ENCODE measurements around the gene MYEOV. TPM values are rescaled to one million over a fixed set of nuclear protein-coding genes. Genes with fewer than 3 reads are reported as not detected.

The MYEOV gene
- polyA plus RNA-seq, 2 donors, result 18.3 to 32.2 TPM

GRCh38 chr11:69252490-69252837 is 41.5 kb upstream of the MYEOV start:
- 43 to 58% methylated on average over 9 of the region's 9 CpGs for WGBS, 2 donors

GRCh38 chr11:69253028-69253427 is 40.9 kb upstream of the MYEOV start:
- H3K4me1 ChIP-seq (ENCODE audit: control insufficient read depth in 2 of 2, insufficient read depth in 2 of 2, low read length in 1 of 2), result peaks cover 0 to 8% of the 10 kb centered on the region in 2 donors
- peak overlapping the region; percentile 89 to 93 for H3K27ac ChIP-seq (ENCODE audit: low read depth in 2 of 2, low read length in 1 of 2)
- no peak overlapping the region for H3K4me3 ChIP-seq (ENCODE audit: low read depth in 1 of 2, low read length in 2 of 2)
- H3K9me3 ChIP-seq (ENCODE audit: control insufficient read depth in 2 of 2, insufficient read depth in 1 of 2, low read depth in 1 of 2, low read length in 1 of 2), result peaks cover 5 to 14% of the 10 kb centered on the region in 2 donors
- no peaks in the 10 kb centered on the region for H3K27me3 ChIP-seq (ENCODE audit: control insufficient read depth in 1 of 2, insufficient read depth in 2 of 2, low read length in 2 of 2)
- H3K36me3 ChIP-seq (ENCODE audit: control insufficient read depth in 2 of 2, insufficient read depth in 2 of 2, low read length in 1 of 2), result no peaks in the 10 kb centered on the region

More at GRCh38 chr11:69252490-69252837, 41.5 kb upstream of the MYEOV start:
- peak overlapping the region; percentile 89 to 93 for H3K27ac ChIP-seq (ENCODE audit: low read depth in 2 of 2, low read length in 1 of 2)
- peaks cover 0 to 8% of the 10 kb centered on the region in 2 donors for H3K4me1 ChIP-seq (ENCODE audit: control insufficient read depth in 2 of 2, insufficient read depth in 2 of 2, low read length in 1 of 2)
- peaks cover 5 to 14% of the 10 kb centered on the region in 2 donors for H3K9me3 ChIP-seq (ENCODE audit: control insufficient read depth in 2 of 2, insufficient read depth in 1 of 2, low read depth in 1 of 2, low read length in 1 of 2)
- no peak overlapping the region for H3K4me3 ChIP-seq (ENCODE audit: low read depth in 1 of 2, low read length in 2 of 2)
- no peaks in the 10 kb centered on the region for H3K36me3 ChIP-seq (ENCODE audit: control insufficient read depth in 2 of 2, insufficient read depth in 2 of 2, low read length in 1 of 2)
- H3K27me3 ChIP-seq (ENCODE audit: control insufficient read depth in 1 of 2, insufficient read depth in 2 of 2, low read length in 2 of 2), result no peaks in the 10 kb centered on the region

GRCh38 chr11:69257134-69257533 is 36.8 kb upstream of the MYEOV start:
- Histone ChIP-seq H3K36me3 (ENCODE audit: control insufficient read depth in 2 of 2, insufficient read depth in 2 of 2, low read length in 1 of 2) (no peaks in the 10 kb centered on the region), H3K27ac (ENCODE audit: low read depth in 2 of 2, low read length in 1 of 2) (no peak overlapping the region)
- WGBS, 2 donors, result 81 to 82% methylated on average over 5 of the region's 5 CpGs

GRCh38 chr11:69257838-69258658 is 35.9 kb upstream of the MYEOV start:
- H3K4me3 ChIP-seq (ENCODE audit: low read depth in 1 of 2, low read length in 2 of 2), result no peak overlapping the region
- H3K9me3 ChIP-seq (ENCODE audit: control insufficient read depth in 2 of 2, insufficient read depth in 1 of 2, low read depth in 1 of 2, low read length in 1 of 2), result peaks cover 5 to 14% of the 10 kb centered on the region in 2 donors
- no peaks in the 10 kb centered on the region for H3K36me3 ChIP-seq (ENCODE audit: control insufficient read depth in 2 of 2, insufficient read depth in 2 of 2, low read length in 1 of 2)
- no peaks in the 10 kb centered on the region for H3K27me3 ChIP-seq (ENCODE audit: control insufficient read depth in 1 of 2, insufficient read depth in 2 of 2, low read length in 2 of 2)
- no peaks in the 10 kb centered on the region for H3K4me1 ChIP-seq (ENCODE audit: control insufficient read depth in 2 of 2, insufficient read depth in 2 of 2, low read length in 1 of 2)
- H3K27ac ChIP-seq (ENCODE audit: low read depth in 2 of 2, low read length in 1 of 2), result peak overlapping the region in 1 of 2 donors; percentile 43
- WGBS, 2 donors, result 77 to 84% methylated on average over 6 of the region's 6 CpGs

More at GRCh38 chr11:69257134-69257533, 36.8 kb upstream of the MYEOV start:
- Histone ChIP-seq H3K9me3 (ENCODE audit: control insufficient read depth in 2 of 2, insufficient read depth in 1 of 2, low read depth in 1 of 2, low read length in 1 of 2) (peaks cover 5 to 14% of the 10 kb centered on the region in 2 donors), H3K4me3 (ENCODE audit: low read depth in 1 of 2, low read length in 2 of 2) (no peak overlapping the region), H3K27me3 (ENCODE audit: control insufficient read depth in 1 of 2, insufficient read depth in 2 of 2, low read length in 2 of 2) (no peaks in the 10 kb centered on the region), H3K4me1 (ENCODE audit: control insufficient read depth in 2 of 2, insufficient read depth in 2 of 2, low read length in 1 of 2) (no peaks in the 10 kb centered on the region)

- Histone ChIP-seq H3K27me3 (ENCODE audit: control insufficient read depth in 1 of 2, insufficient read depth in 2 of 2, low read length in 2 of 2) (no peaks in the 10 kb centered on the region), H3K27ac (ENCODE audit: low read depth in 2 of 2, low read length in 1 of 2) (peak overlapping the region; percentile 70 to 77), H3K9me3 (ENCODE audit: control insufficient read depth in 2 of 2, insufficient read depth in 1 of 2, low read depth in 1 of 2, low read length in 1 of 2) (peaks cover 5 to 10% of the 10 kb centered on the region in 2 donors), H3K4me3 (ENCODE audit: low read depth in 1 of 2, low read length in 2 of 2) (no peak overlapping the region), H3K4me1 (ENCODE audit: control insufficient read depth in 2 of 2, insufficient read depth in 2 of 2, low read length in 1 of 2) (peaks cover 0 to 2% of the 10 kb centered on the region in 2 donors), H3K36me3 (ENCODE audit: control insufficient read depth in 2 of 2, insufficient read depth in 2 of 2, low read length in 1 of 2) (no peaks in the 10 kb centered on the region)
- 31 to 37% methylated on average over 2 of the region's 2 CpGs for WGBS, 2 donors
Observed at GRCh38 chr11:69259096-69259495, 34.9 kb upstream of the MYEOV start.

GRCh38 chr11:69260622-69261021 is 33.3 kb upstream of the MYEOV start:
- H3K27me3 ChIP-seq (ENCODE audit: control insufficient read depth in 1 of 2, insufficient read depth in 2 of 2, low read length in 2 of 2), result no peaks in the 10 kb centered on the region
- no peak overlapping the region for H3K27ac ChIP-seq (ENCODE audit: low read depth in 2 of 2, low read length in 1 of 2)
- no peak overlapping the region for H3K4me3 ChIP-seq (ENCODE audit: low read depth in 1 of 2, low read length in 2 of 2)
- H3K36me3 ChIP-seq (ENCODE audit: control insufficient read depth in 2 of 2, insufficient read depth in 2 of 2, low read length in 1 of 2), result no peaks in the 10 kb centered on the region
- H3K4me1 ChIP-seq (ENCODE audit: control insufficient read depth in 2 of 2, insufficient read depth in 2 of 2, low read length in 1 of 2), result peaks cover 0 to 2% of the 10 kb centered on the region in 2 donors
- no peaks in the 10 kb centered on the region for H3K9me3 ChIP-seq (ENCODE audit: control insufficient read depth in 2 of 2, insufficient read depth in 1 of 2, low read depth in 1 of 2, low read length in 1 of 2)

GRCh38 chr11:69261116-69261515 is 32.8 kb upstream of the MYEOV start:
- no peaks in the 10 kb centered on the region for H3K27me3 ChIP-seq (ENCODE audit: control insufficient read depth in 1 of 2, insufficient read depth in 2 of 2, low read length in 2 of 2)
- H3K9me3 ChIP-seq (ENCODE audit: control insufficient read depth in 2 of 2, insufficient read depth in 1 of 2, low read depth in 1 of 2, low read length in 1 of 2), result no peaks in the 10 kb centered on the region
- peaks cover 0 to 2% of the 10 kb centered on the region in 2 donors for H3K4me1 ChIP-seq (ENCODE audit: control insufficient read depth in 2 of 2, insufficient read depth in 2 of 2, low read length in 1 of 2)
- no peak overlapping the region for H3K4me3 ChIP-seq (ENCODE audit: low read depth in 1 of 2, low read length in 2 of 2)
- no peak overlapping the region for H3K27ac ChIP-seq (ENCODE audit: low read depth in 2 of 2, low read length in 1 of 2)
- H3K36me3 ChIP-seq (ENCODE audit: control insufficient read depth in 2 of 2, insufficient read depth in 2 of 2, low read length in 1 of 2), result no peaks in the 10 kb centered on the region
- 87 to 91% methylated on average over 3 of the region's 3 CpGs for WGBS, 2 donors

- H3K4me3 ChIP-seq (ENCODE audit: low read depth in 1 of 2, low read length in 2 of 2), result no peak overlapping the region
- H3K27ac ChIP-seq (ENCODE audit: low read depth in 2 of 2, low read length in 1 of 2), result no peak overlapping the region
- WGBS, 2 donors, result 74 to 82% methylated on average over 7 of the region's 8 CpGs
- H3K36me3 ChIP-seq (ENCODE audit: control insufficient read depth in 2 of 2, insufficient read depth in 2 of 2, low read length in 1 of 2), result no peaks in the 10 kb centered on the region
- H3K27me3 ChIP-seq (ENCODE audit: control insufficient read depth in 1 of 2, insufficient read depth in 2 of 2, low read length in 2 of 2), result no peaks in the 10 kb centered on the region
- no peaks in the 10 kb centered on the region for H3K9me3 ChIP-seq (ENCODE audit: control insufficient read depth in 2 of 2, insufficient read depth in 1 of 2, low read depth in 1 of 2, low read length in 1 of 2)
- H3K4me1 ChIP-seq (ENCODE audit: control insufficient read depth in 2 of 2, insufficient read depth in 2 of 2, low read length in 1 of 2), result peaks cover 0 to 2% of the 10 kb centered on the region in 2 donors
Observed at GRCh38 chr11:69262918-69263735, 30.8 kb upstream of the MYEOV start.

GRCh38 chr11:69263736-69264052 is 30.3 kb upstream of the MYEOV start:
- Histone ChIP-seq H3K9me3 (ENCODE audit: control insufficient read depth in 2 of 2, insufficient read depth in 1 of 2, low read depth in 1 of 2, low read length in 1 of 2) (no peaks in the 10 kb centered on the region), H3K27ac (ENCODE audit: low read depth in 2 of 2, low read length in 1 of 2) (no peak overlapping the region), H3K4me3 (ENCODE audit: low read depth in 1 of 2, low read length in 2 of 2) (no peak overlapping the region), H3K4me1 (ENCODE audit: control insufficient read depth in 2 of 2, insufficient read depth in 2 of 2, low read length in 1 of 2) (peaks cover 0 to 2% of the 10 kb centered on the region in 2 donors), H3K36me3 (ENCODE audit: control insufficient read depth in 2 of 2, insufficient read depth in 2 of 2, low read length in 1 of 2) (no peaks in the 10 kb centered on the region), H3K27me3 (ENCODE audit: control insufficient read depth in 1 of 2, insufficient read depth in 2 of 2, low read length in 2 of 2) (no peaks in the 10 kb centered on the region)
- 50 to 72% methylated on average over 3 of the region's 3 CpGs for WGBS, 2 donors

Measured in esophagus (tissue), 2 donors.